C4-2B (cell line): ENCODE measurements around the gene TMCO5A.

ENCODE experiments used
- ZFX ChIP-seq: fragments of 450-650 bp; IDR thresholded peaks from 2 replicates; pipeline ENCODE4 v1.6.1; 2017
- TF ChIP-seq, protein P1 (sequence below): fragments of 450-650 bp; conservative IDR thresholded peaks from 2 replicates; pipeline ENCODE4 v1.5.1; 2017; ENCODE audit warnings: mild to moderate bottlenecking

DNA sequence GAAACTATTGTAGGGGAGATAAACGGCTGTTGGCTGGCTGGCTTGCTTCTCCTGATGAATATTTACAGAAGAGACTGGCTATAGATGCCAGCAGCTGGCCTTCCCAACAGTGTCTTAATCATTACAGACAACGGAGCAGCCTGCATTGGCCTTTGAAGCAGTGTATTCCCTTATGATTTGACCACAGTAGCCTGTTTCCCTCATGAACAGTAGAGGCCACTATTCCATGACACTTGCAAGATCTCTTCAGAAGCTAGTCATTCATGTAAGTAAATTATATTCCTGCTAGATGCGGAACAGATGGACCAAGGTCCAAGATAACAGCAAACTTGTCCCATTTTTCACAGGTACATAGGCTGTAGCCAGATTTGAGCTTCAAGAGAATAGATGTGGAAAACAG, 47.3 kb downstream of the TMCO5A start:
- TF ChIP-seq, protein P1, sequence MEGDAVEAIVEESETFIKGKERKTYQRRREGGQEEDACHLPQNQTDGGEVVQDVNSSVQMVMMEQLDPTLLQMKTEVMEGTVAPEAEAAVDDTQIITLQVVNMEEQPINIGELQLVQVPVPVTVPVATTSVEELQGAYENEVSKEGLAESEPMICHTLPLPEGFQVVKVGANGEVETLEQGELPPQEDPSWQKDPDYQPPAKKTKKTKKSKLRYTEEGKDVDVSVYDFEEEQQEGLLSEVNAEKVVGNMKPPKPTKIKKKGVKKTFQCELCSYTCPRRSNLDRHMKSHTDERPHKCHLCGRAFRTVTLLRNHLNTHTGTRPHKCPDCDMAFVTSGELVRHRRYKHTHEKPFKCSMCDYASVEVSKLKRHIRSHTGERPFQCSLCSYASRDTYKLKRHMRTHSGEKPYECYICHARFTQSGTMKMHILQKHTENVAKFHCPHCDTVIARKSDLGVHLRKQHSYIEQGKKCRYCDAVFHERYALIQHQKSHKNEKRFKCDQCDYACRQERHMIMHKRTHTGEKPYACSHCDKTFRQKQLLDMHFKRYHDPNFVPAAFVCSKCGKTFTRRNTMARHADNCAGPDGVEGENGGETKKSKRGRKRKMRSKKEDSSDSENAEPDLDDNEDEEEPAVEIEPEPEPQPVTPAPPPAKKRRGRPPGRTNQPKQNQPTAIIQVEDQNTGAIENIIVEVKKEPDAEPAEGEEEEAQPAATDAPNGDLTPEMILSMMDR = peak; percentile 53
- no peak for TF ChIP-seq ZFX
